Astrocyte of the spinal cord (primary cell): ENCODE measurements around the gene DYRK1B.

Source experiments
- DNase-seq: peaks from one replicate; pipeline ENCODE4 v3.0.0; 2011; ENCODE audit warnings: low read depth, low spot score
- H3K4me3 ChIP-seq: 2 replicates; pipeline ENCODE4 v1.5.1; 2011; ENCODE audit warnings: low read depth, mild to moderate bottlenecking, low read length, moderate library complexity
- in situ Hi-C: cut with HindIII; loops from 2 replicates; pipeline ENCODE4 v1.10.0; 2017; ENCODE audit warnings: low sequenced_read_pairs
- TF ChIP-seq, protein P1 (sequence below): IDR thresholded peaks from 2 replicates; pipeline ENCODE4 v1.5.1; 2012; ENCODE audit warnings: low read depth, mild to moderate bottlenecking, low read length, inconsistent platforms

The DYRK1B gene

GRCh38 chr19:39874404-39874803 is 40.4 kb upstream of the DYRK1B start:
- no peak for DNase-seq
- TF ChIP-seq, protein P1, sequence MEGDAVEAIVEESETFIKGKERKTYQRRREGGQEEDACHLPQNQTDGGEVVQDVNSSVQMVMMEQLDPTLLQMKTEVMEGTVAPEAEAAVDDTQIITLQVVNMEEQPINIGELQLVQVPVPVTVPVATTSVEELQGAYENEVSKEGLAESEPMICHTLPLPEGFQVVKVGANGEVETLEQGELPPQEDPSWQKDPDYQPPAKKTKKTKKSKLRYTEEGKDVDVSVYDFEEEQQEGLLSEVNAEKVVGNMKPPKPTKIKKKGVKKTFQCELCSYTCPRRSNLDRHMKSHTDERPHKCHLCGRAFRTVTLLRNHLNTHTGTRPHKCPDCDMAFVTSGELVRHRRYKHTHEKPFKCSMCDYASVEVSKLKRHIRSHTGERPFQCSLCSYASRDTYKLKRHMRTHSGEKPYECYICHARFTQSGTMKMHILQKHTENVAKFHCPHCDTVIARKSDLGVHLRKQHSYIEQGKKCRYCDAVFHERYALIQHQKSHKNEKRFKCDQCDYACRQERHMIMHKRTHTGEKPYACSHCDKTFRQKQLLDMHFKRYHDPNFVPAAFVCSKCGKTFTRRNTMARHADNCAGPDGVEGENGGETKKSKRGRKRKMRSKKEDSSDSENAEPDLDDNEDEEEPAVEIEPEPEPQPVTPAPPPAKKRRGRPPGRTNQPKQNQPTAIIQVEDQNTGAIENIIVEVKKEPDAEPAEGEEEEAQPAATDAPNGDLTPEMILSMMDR = no peak
- H3K4me3 ChIP-seq = no peak overlapping the region
- in situ Hi-C loops = no loop called here

- no peak overlapping the region for H3K4me3 ChIP-seq
- no peak for DNase-seq
- in situ Hi-C loops = no loop called here
- TF ChIP-seq, protein P1 = no peak
Measured at GRCh38 chr19:39873385-39873784, 39.4 kb upstream of the DYRK1B start.

DNA sequence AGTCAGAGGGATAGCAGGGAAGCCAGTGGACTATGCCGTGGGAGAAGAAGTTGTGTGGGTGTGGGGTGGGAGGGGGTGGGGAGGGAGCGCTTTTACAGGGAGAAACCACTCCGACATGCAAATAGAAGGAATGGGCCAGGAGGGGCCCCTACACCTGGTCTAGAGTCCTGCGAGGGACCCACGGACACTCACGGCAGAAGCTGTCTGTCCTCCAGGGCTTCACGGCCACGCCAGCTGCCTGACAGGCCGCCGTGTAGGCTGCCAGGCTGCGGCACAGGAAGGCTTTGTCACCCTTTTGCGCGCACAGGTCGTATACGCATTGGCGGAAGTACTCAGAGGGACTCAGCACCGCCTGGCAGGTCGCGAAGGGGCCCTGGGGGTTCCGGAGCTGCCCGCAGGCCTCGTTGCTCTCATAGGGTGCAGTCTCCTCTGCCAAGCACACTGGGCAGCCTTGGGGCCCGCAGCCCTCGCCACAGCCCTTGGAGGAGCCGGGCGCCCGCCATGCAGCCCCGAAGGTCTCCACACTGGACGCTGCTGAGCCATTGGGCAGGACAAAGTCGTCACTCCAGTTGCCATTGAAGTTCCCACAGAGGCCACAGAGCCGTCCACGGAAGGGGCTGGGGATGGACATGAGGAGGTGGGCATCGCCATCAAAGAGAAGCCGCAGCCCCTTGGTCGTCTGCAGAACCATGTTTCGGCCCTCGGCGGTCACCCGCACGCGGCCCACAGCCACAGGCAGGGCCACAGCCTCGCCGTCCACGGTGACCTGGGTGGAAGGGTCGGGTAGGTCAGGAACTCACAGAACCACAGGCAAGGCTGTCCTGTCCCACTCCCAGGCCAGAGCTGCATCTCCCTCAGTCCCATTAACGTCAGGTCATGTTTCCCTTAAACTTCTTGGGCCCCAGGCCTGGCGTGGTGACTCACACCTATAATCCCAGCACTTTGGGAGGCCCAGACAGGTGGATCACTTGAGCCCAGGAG is 38.2 kb upstream of the DYRK1B start:
- DNase-seq = no peak
- TF ChIP-seq, protein P1 = no peak
- in situ Hi-C loops = no loop called here
- no peak overlapping the region for H3K4me3 ChIP-seq

DNA sequence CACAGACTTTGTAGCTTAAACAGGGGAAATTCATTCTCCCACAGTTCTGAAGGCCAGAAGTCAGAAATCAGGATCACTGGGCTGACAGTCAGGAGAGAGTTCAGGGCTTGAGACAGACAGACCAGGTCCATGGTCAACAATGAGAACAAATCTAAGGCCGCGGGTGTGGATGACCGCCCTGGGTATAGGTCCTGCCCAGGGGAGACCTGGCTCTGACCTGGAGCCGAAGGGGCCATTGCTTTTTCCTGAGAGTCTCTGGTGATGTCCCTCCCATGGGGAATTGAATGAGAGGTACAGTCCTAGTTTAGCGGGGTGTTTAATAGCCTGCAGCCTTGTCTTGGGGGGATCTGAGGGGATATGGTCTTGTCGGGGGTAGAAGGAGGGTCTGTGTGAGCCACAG is 37.4 kb upstream of the DYRK1B start:
- in situ Hi-C loops = no loop called here
- no peak for DNase-seq
- TF ChIP-seq, protein P1 = no peak
- H3K4me3 ChIP-seq = no peak overlapping the region

DNA sequence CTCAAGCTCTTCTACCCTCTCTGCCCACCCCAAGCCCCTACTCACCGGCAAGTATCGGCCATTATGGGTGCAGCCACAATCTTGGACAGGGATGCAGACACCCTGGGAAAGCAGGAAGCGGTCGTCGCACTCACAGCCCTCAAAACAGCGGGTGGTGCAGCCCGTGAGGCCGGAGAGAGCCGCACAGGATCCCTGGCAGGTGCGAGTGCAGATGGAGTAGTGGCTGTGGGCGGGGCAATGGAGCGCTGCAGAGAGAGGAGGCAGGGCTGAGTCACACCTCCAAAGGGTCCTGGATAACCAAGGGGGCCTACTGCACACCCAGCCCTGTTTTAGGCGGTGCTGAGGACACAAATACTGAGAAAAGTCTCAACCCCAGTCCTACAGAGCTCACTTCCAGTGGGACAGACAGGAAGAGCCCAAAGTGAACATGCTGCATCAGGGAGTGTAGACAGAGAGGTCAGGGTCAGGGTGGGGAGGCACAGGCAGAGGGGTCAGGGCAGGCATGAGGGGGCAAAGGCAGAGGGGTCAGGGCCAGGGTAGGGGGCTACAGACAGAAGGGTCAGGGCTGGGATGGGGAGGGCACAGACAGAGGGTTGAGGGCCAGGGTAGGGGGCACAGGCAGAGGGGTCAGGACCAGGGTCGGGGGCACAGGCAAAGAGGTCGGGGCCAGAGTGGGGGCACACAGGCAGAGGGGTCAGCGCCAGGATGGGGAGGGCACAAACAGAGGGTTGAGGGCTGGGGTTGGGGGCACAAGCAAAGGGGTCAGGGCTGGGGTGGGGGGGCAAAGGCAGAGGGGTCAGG is 36.4 kb upstream of the DYRK1B start:
- no peak for DNase-seq
- in situ Hi-C loops = no loop called here
- TF ChIP-seq, protein P1 = no peak

GRCh38 chr19:39867952-39868351 is 34.0 kb upstream of the DYRK1B start:
- DNase-seq = no peak
- in situ Hi-C loops = no loop called here
- no peak overlapping the region for H3K4me3 ChIP-seq

More for the DNA sequence above, 36.4 kb upstream of the DYRK1B start:
- no peak overlapping the region for H3K4me3 ChIP-seq

More at GRCh38 chr19:39867952-39868351, 34.0 kb upstream of the DYRK1B start:
- TF ChIP-seq, protein P1 = no peak
